K562 (cell line): ENCODE results near the gene RBPJL. TPM values are rescaled to one million over a fixed set of nuclear protein-coding genes. Genes with fewer than 3 reads are reported as not detected.

ENCODE experiments used
- DPF2 ChIP-seq: fragments of 450-650 bp; IDR thresholded peaks from 2 replicates; pipeline ENCODE4 v1.6.1; 2016
- E2F1 ChIP-seq: sonication (generic); formaldehyde crosslinking; IDR thresholded peaks from 2 replicates; pipeline ENCODE4 v1.8.1; 2023; ENCODE audit warnings: mild to moderate bottlenecking, missing genetic modification reagents, moderate library complexity
- ELF1 ChIP-seq: fragments of 200-800 bp; sonication (Bioruptor generic); IDR thresholded peaks from 2 replicates; pipeline ENCODE4 v1.6.1; 2016; ENCODE audit warnings: missing genetic modification characterization, missing compliant biosample characterization
- EP400 ChIP-seq: fragments of 450-650 bp; IDR thresholded peaks from 2 replicates; pipeline ENCODE4 v1.6.1; 2017; ENCODE audit warnings: antibody characterized with exemption, mild to moderate bottlenecking, moderate library complexity
- FOS ChIP-seq: IDR thresholded peaks from 3 replicates; pipeline ENCODE4 v1.6.1; 2011; ENCODE audit not compliant: insufficient read length; ENCODE audit errors: extremely low read depth
- FOXM1 ChIP-seq, 2 experiments: fragments of 450-650 bp in 1 of 2; sonication (generic) in 1 of 2; formaldehyde crosslinking in 1 of 2; IDR thresholded peaks; 2 replicates each; pipeline versions ENCODE4 v1.6.1 to v1.9.0; 2017 to 2022; ENCODE audit warnings: low read depth in 2 of 2, mild to moderate bottlenecking in 2 of 2, missing genetic modification reagents in 1 of 2, moderate library complexity in 1 of 2
- MXI1 ChIP-seq: IDR thresholded peaks from 2 replicates; pipeline ENCODE4 v1.6.1; 2011; ENCODE audit warnings: low read depth, mild to moderate bottlenecking, improper control_type of control experiment, low read length
- OTX1 ChIP-seq: fragments of 450-650 bp; formaldehyde crosslinking; IDR thresholded peaks from 2 replicates; pipeline ENCODE4 v1.4.0; 2022; ENCODE audit warnings: mild to moderate bottlenecking
- PKNOX1 ChIP-seq: fragments of 450-650 bp; IDR thresholded peaks from 2 replicates; pipeline ENCODE4 v1.6.1; 2016
- PTBP1 ChIP-seq: fragments of 200-400 bp; formaldehyde crosslinking; IDR thresholded peaks from 2 replicates; pipeline ENCODE4 v1.6.1; 2017; ENCODE audit warnings: low read depth, low read length
- TEAD1 ChIP-seq, 2 experiments: fragments of 450-650 bp in 1 of 2; sonication (generic) in 1 of 2; formaldehyde crosslinking; IDR thresholded peaks; 2 replicates each; pipeline versions ENCODE4 v1.4.0 to v1.8.0; 2020 to 2022; ENCODE audit warnings: mild to moderate bottlenecking in 2 of 2, missing genetic modification reagents in 1 of 2
- YBX1 ChIP-seq: fragments of 450-650 bp; IDR thresholded peaks from 2 replicates; pipeline ENCODE4 v1.7.1; 2016; ENCODE audit warnings: mild to moderate bottlenecking
- ZEB2 ChIP-seq: fragments of 450-650 bp; IDR thresholded peaks from 2 replicates; pipeline ENCODE4 v1.6.1; 2016
- ZNF561 ChIP-seq: fragments of 450-650 bp; formaldehyde crosslinking; conservative IDR thresholded peaks from 2 replicates; pipeline ENCODE4 v1.4.0; 2020; ENCODE audit warnings: mild to moderate bottlenecking, moderate library complexity
- ZNF79 ChIP-seq: fragments of 250-450 bp; sonication (Bioruptor Pico); IDR thresholded peaks from 2 replicates; pipeline ENCODE4 v1.4.0; 2020; ENCODE audit warnings: low read depth, mild to moderate bottlenecking, moderate library complexity
- polyA plus RNA-seq, 8 experiments: library from polyadenylated mRNA; depleted of rRNA in 4 of 8; stranded (reverse) in 5 of 8; unstranded in 3 of 8; fragments of >200 nt; fragmentation: Nextera tagmentation in 2 of 8; fragmentation: Illumina TruSeq in 1 of 8; extraction: Ambion mirVana in 2 of 8; extraction: Trizol in 1 of 8; gene quantifications; 2 replicates each; pipeline versions ENCODE4 v1.2.1 to v1.2.3, GENCODE V29; 2011 to 2014; ENCODE audit warnings: inconsistent platforms in 1 of 8, missing spikeins in 1 of 8
- total RNA-seq, 7 experiments: library from RNA; depleted of rRNA in 6 of 7; stranded (reverse); fragments of >200 nt in 6 of 7; fragmentation: Illumina TruSeq in 2 of 7; extraction: Trizol in 2 of 7; gene quantifications; 2 replicates each; pipeline versions ENCODE4 v1.2.1 to v1.2.3, GENCODE V29; 2011 to 2021; ENCODE audit warnings: low replicate concordance in 1 of 7
- TF ChIP-seq, protein P1 (sequence below), 2 experiments: fragments of 450-650 bp; formaldehyde crosslinking in 1 of 2; IDR thresholded peaks; 2 replicates each; pipeline versions ENCODE4 v1.4.0 to v1.6.1; 2014 to 2020; ENCODE audit warnings: mild to moderate bottlenecking in 2 of 2, borderline replicate concordance in 1 of 2, low read depth in 1 of 2
- TF ChIP-seq, protein P2 (sequence below): IDR thresholded peaks from 2 replicates; pipeline ENCODE4 v1.6.1; 2014; ENCODE audit warnings: antibody characterized with exemption

Gene RBPJL
- total and polyA plus RNA-seq, 9 of the 15 experiments (the other 6 are each of a cell fraction or from before 2014, with no cell fraction given) = not detected

DNA sequence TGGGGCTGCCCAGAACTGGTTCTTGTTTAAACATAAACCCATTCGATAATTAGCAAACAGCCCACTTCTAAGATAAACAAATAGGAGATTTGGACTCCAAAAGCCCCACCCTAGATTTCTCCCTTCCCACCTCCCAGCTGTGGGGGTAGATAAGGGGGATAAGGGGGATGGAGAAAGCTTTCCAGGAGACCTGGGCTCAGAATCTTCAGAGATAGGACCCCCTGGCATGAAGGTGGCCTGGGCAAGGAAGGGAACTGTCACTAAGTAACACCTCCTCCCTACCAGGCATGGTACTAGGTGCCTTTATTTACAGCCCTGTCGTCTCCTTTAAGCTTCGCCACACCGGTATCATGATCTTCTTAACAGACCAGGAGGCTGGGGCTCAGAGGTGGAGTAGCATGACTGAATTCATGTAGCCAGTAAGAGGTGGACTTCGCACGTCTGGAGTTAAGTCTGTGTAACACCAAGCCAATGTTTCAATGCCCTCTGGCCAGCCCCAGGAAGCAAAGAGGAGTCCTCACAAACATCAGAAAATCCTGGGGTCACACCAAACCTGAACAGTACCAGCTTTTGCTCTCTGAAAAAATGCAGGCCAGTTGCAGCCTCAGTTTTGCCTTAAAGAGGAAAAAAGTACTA, 37.0 kb downstream of the RBPJL start (continued):
- TF ChIP-seq, protein P1, sequence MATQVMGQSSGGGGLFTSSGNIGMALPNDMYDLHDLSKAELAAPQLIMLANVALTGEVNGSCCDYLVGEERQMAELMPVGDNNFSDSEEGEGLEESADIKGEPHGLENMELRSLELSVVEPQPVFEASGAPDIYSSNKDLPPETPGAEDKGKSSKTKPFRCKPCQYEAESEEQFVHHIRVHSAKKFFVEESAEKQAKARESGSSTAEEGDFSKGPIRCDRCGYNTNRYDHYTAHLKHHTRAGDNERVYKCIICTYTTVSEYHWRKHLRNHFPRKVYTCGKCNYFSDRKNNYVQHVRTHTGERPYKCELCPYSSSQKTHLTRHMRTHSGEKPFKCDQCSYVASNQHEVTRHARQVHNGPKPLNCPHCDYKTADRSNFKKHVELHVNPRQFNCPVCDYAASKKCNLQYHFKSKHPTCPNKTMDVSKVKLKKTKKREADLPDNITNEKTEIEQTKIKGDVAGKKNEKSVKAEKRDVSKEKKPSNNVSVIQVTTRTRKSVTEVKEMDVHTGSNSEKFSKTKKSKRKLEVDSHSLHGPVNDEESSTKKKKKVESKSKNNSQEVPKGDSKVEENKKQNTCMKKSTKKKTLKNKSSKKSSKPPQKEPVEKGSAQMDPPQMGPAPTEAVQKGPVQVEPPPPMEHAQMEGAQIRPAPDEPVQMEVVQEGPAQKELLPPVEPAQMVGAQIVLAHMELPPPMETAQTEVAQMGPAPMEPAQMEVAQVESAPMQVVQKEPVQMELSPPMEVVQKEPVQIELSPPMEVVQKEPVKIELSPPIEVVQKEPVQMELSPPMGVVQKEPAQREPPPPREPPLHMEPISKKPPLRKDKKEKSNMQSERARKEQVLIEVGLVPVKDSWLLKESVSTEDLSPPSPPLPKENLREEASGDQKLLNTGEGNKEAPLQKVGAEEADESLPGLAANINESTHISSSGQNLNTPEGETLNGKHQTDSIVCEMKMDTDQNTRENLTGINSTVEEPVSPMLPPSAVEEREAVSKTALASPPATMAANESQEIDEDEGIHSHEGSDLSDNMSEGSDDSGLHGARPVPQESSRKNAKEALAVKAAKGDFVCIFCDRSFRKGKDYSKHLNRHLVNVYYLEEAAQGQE (IDR thresholded peaks at IDR 0.05; ENCODE audit: borderline replicate concordance) = peak; percentile 73; the same call in 1 of the 2 replicates
- TF ChIP-seq, protein P1 (CRISPR knock-in tag; IDR thresholded peaks at IDR 0.05; ENCODE audit: low read depth) = no peak
- no peak for TF ChIP-seq FOS
- TF ChIP-seq DPF2 = peak; percentile 32
- TF ChIP-seq PKNOX1 = no peak
- TF ChIP-seq YBX1 = no peak
- TF ChIP-seq TEAD1 (CRISPR knock-in tag; IDR thresholded peaks at IDR 0.05) = no peak
- no peak for TF ChIP-seq ELF1 (tag)
- TF ChIP-seq E2F1 = no peak
- no peak for TF ChIP-seq EP400
- no peak for TF ChIP-seq ZNF79 (CRISPR knock-in tag)
- TF ChIP-seq, protein P2, sequence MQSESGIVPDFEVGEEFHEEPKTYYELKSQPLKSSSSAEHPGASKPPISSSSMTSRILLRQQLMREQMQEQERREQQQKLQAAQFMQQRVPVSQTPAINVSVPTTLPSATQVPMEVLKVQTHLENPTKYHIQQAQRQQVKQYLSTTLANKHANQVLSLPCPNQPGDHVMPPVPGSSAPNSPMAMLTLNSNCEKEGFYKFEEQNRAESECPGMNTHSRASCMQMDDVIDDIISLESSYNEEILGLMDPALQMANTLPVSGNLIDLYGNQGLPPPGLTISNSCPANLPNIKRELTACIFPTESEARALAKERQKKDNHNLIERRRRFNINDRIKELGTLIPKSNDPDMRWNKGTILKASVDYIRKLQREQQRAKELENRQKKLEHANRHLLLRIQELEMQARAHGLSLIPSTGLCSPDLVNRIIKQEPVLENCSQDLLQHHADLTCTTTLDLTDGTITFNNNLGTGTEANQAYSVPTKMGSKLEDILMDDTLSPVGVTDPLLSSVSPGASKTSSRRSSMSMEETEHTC = no peak
- TF ChIP-seq ZEB2 = 0 out of 2 replicates have a peak, but pooled peaks have one; percentile 28
- no peak for TF ChIP-seq MXI1
- peak; percentile 69 for TF ChIP-seq FOXM1 (IDR thresholded peaks at IDR 0.05; ENCODE audit: low read depth)
- no peak for TF ChIP-seq FOXM1 (CRISPR knock-in tag; IDR thresholded peaks at IDR 0.05; ENCODE audit: low read depth)
- no peak for TF ChIP-seq PTBP1
- TF ChIP-seq ZNF561 (CRISPR knock-in tag) = no peak
- no peak for TF ChIP-seq OTX1 (CRISPR knock-in tag)
